Osteoblast (primary cell): ENCODE data around the gene IQCE. TPM values are rescaled to one million over a fixed set of nuclear protein-coding genes. Genes with fewer than 3 reads are reported as not detected.

Source experiments
- DNase-seq: peaks from one replicate; pipeline ENCODE4 v3.0.0; 2011; ENCODE audit warnings: low spot score, mixed read lengths; ENCODE audit not compliant: insufficient read length; ENCODE audit errors: missing footprints
- H2AFZ ChIP-seq: 2 replicates; pipeline ENCODE4 v1.6.0; 2011; ENCODE audit warnings: mild to moderate bottlenecking, low read length
- H3K27ac ChIP-seq: 2 replicates; pipeline ENCODE4 v1.5.1; 2011; ENCODE audit warnings: mild to moderate bottlenecking, low read depth, low read length, moderate library complexity
- H3K27me3 ChIP-seq: 2 replicates; pipeline ENCODE4 v1.6.0; 2012; ENCODE audit warnings: mild to moderate bottlenecking, control low read depth, inconsistent platforms, low read length, moderate library complexity; ENCODE audit not compliant: insufficient read depth
- H3K36me3 ChIP-seq: 2 replicates; pipeline ENCODE4 v1.5.1; 2011; ENCODE audit warnings: mild to moderate bottlenecking, low read length, control low read depth, moderate library complexity; ENCODE audit not compliant: insufficient read depth
- H3K4me1 ChIP-seq: 2 replicates; pipeline ENCODE4 v1.5.1; 2011; ENCODE audit warnings: mild to moderate bottlenecking, low read length, control low read depth, moderate library complexity; ENCODE audit not compliant: insufficient read depth
- H3K4me2 ChIP-seq: 2 replicates; pipeline ENCODE4 v1.6.0; 2011; ENCODE audit warnings: mild to moderate bottlenecking, low read length; ENCODE audit not compliant: insufficient read depth
- H3K4me3 ChIP-seq: fragments of 200-600 bp; sonication (generic); 3 replicates; pipeline ENCODE4 v1.5.1; 2012; ENCODE audit warnings: mild to moderate bottlenecking, low read length, inconsistent platforms; ENCODE audit not compliant: insufficient read depth
- H3K79me2 ChIP-seq: 2 replicates; pipeline ENCODE4 v1.6.0; 2012; ENCODE audit warnings: mild to moderate bottlenecking, low read length, control low read depth, inconsistent platforms; ENCODE audit not compliant: insufficient read depth
- H3K9me3 ChIP-seq: 2 replicates; pipeline ENCODE4 v1.5.1; 2011; ENCODE audit warnings: low read depth, low read length, control low read depth
- H4K20me1 ChIP-seq: 2 replicates; pipeline ENCODE4 v1.6.0; 2012; ENCODE audit warnings: mild to moderate bottlenecking, low read length, control low read depth; ENCODE audit not compliant: insufficient read depth
- total RNA-seq: library from RNA; depleted of rRNA; stranded (reverse); fragments of >200 nt; gene quantifications from 2 replicates; pipeline ENCODE4 v1.2.3, GENCODE V29; 2012
- TF ChIP-seq, protein P1 (sequence below): IDR thresholded peaks from 2 replicates; pipeline ENCODE4 v1.5.1; 2011; ENCODE audit warnings: mild to moderate bottlenecking, low read depth, low read length, moderate library complexity; ENCODE audit errors: extremely low read depth

IQCE gene
- total RNA-seq, 1 donor, result 18.8 TPM

DNA sequence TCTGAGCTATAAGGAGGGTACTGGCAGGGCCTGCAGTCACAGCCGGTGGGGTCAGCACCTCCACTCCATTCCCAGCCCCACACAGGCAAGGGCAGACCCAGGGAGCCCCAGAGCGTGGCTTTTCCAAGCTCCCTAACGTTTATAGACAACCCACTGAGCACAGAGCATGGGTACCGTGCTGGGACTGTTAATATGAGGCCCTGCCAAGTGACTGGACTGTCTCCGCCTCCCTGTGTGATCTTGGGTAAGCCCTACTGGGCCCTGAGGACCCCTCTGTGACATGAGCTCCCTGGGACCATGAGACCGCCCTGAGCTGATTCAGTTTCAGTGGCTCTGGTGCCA is 85.4 kb downstream of the IQCE start:
- peaks cover 10% of the 10 kb centered on the region for H3K36me3 ChIP-seq
- H3K4me3 ChIP-seq, result no peak overlapping the region
- no peak for DNase-seq
- no peak overlapping the region for H3K27ac ChIP-seq
- H3K9me3 ChIP-seq, result no peaks in the 10 kb centered on the region
- TF ChIP-seq, protein P1, sequence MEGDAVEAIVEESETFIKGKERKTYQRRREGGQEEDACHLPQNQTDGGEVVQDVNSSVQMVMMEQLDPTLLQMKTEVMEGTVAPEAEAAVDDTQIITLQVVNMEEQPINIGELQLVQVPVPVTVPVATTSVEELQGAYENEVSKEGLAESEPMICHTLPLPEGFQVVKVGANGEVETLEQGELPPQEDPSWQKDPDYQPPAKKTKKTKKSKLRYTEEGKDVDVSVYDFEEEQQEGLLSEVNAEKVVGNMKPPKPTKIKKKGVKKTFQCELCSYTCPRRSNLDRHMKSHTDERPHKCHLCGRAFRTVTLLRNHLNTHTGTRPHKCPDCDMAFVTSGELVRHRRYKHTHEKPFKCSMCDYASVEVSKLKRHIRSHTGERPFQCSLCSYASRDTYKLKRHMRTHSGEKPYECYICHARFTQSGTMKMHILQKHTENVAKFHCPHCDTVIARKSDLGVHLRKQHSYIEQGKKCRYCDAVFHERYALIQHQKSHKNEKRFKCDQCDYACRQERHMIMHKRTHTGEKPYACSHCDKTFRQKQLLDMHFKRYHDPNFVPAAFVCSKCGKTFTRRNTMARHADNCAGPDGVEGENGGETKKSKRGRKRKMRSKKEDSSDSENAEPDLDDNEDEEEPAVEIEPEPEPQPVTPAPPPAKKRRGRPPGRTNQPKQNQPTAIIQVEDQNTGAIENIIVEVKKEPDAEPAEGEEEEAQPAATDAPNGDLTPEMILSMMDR, result no peak
- peaks cover 21% of the 10 kb centered on the region for H4K20me1 ChIP-seq
- H3K79me2 ChIP-seq, result peaks cover 35% of the 10 kb centered on the region
- no peaks in the 10 kb centered on the region for H3K27me3 ChIP-seq
- peaks cover 24% of the 10 kb centered on the region for H3K4me1 ChIP-seq
- H2AFZ ChIP-seq, result no peak overlapping the region
- no peak overlapping the region for H3K4me2 ChIP-seq

DNA sequence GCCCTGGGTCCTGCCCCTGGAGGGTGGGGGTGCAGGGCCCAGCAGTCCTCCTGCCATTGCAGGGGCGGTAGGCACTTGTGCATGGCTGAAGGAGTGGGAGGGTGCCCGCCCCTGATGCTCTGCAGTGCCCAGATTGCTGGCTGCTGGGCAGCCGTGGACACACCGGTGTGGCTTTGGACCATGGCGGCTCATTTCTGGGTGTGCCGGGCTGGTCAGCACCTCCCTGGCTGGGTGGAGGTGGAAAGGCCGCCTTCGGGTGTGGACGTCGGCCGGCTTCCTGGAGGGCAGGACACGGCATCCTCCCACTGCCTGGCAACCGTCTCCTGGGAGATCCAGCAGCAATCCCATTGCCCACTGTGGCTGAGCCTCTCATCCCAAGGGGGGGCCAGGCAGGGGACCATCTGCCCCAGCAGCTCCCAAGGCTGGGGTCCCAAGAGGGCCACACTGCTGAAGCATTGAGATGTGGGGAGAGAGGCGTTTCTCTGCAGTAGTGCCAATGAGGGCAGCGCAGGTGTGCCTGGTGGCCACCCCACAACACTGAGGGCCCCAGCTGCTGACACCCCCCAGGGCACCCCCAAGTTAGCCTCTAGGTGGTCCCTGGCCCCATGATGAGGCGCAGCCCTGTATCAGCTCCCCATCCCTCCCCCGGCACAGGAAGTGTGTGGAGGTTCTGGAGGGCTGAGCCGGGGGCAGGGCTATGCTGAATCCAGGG is 85.9 kb downstream of the IQCE start:
- Histone ChIP-seq H3K27ac (peak overlapping the region; percentile 28), H2AFZ (no peak overlapping the region)

DNA sequence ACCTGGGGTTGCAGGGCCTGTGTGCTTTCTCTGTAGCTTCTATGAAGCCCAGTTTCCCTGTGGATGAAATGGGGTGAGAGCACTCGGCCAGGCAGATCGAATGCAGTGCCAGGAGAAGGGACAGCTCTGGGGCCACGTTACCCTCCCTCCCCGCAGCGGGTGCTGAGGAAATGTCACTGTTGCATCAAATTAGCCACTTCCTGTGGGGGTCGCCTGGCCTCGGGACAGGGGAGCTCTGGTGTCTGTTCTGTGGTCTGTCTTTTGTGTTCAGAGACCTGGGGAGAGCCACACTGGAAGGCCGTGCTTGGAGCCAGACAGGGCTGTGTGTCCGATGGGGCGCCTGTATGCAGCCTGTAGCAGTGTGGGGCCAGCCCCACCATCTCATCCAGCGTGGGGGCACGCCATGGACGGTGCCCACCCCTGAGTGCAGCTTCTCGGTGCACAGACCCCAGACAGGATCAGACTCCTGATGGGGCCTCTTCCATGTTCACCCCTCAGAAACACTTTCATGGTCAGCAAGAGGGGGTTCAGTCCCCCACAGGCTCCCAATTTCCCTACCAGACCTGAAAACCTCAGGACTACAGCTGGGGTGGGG is 86.6 kb downstream of the IQCE start:
- Histone ChIP-seq H4K20me1 (peaks cover 20% of the 10 kb centered on the region), H3K4me1 (peaks cover 24% of the 10 kb centered on the region), H3K27me3 (no peaks in the 10 kb centered on the region), H3K79me2 (peaks cover 23% of the 10 kb centered on the region), H3K36me3 (peaks cover 16% of the 10 kb centered on the region), H3K4me3 (no peak overlapping the region), H3K9me3 (no peaks in the 10 kb centered on the region), H2AFZ (no peak overlapping the region), H3K27ac (peak overlapping the region; percentile 28), H3K4me2 (no peak overlapping the region)
- DNase-seq, result peak; percentile 91
- TF ChIP-seq, protein P1, result no peak

More for the DNA sequence above, 85.9 kb downstream of the IQCE start:
- no peak overlapping the region for H3K4me2 ChIP-seq
- peaks cover 20% of the 10 kb centered on the region for H4K20me1 ChIP-seq
- TF ChIP-seq, protein P1, result no peak
- H3K4me1 ChIP-seq, result peaks cover 24% of the 10 kb centered on the region
- H3K27me3 ChIP-seq, result no peaks in the 10 kb centered on the region
- DNase-seq, result no peak
- H3K4me3 ChIP-seq, result no peak overlapping the region
- peaks cover 10% of the 10 kb centered on the region for H3K36me3 ChIP-seq
- no peaks in the 10 kb centered on the region for H3K9me3 ChIP-seq
- H3K79me2 ChIP-seq, result peaks cover 29% of the 10 kb centered on the region

DNA sequence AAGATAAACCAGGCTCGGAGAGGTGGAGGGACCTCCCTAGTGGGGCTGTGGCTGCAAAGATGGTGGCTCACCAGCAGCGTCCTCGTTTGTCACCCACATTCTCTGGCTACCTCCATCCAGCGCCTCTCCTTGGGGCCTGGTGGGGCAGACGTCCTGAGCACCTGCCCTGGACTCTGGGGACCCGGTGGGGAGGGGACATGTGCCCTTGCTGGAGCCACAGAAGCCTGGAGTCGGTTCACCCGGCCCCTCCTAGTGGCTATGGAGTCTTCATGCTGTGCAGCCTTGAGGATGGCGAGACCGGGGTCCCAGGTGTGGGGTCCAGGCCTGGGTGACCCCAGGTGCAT is 87.5 kb downstream of the IQCE start:
- TF ChIP-seq, protein P1, result no peak
- peaks cover 20% of the 10 kb centered on the region for H4K20me1 ChIP-seq

More for the DNA sequence above, 87.5 kb downstream of the IQCE start:
- Histone ChIP-seq H3K36me3 (peaks cover 17% of the 10 kb centered on the region), H3K9me3 (no peaks in the 10 kb centered on the region), H3K4me2 (no peak overlapping the region), H3K27me3 (no peaks in the 10 kb centered on the region), H3K79me2 (peaks cover 15% of the 10 kb centered on the region), H3K27ac (no peak overlapping the region), H3K4me3 (no peak overlapping the region), H3K4me1 (peaks cover 14% of the 10 kb centered on the region), H2AFZ (no peak overlapping the region)
- no peak for DNase-seq
